Endothelial cell of umbilical vein (primary cell): ENCODE data around the gene MOGAT3.

ENCODE experiments used
- EZH2 ChIP-seq: IDR thresholded peaks from 2 replicates; pipeline ENCODE4 v1.6.1; 2012; ENCODE audit warnings: borderline replicate concordance, low read depth, mild to moderate bottlenecking, moderate library complexity, low read length, inconsistent platforms; ENCODE audit not compliant: severe bottlenecking
- JUN ChIP-seq: IDR thresholded peaks from 2 replicates; pipeline ENCODE4 v1.6.1; 2011; ENCODE audit warnings: borderline replicate concordance, low read depth; ENCODE audit not compliant: insufficient read length, insufficient read depth
- POLR2A ChIP-seq: IDR thresholded peaks from 2 replicates; pipeline ENCODE4 v1.6.1; 2012; ENCODE audit warnings: low read depth, mild to moderate bottlenecking, control low read depth, low read length
- POLR2AphosphoS5 ChIP-seq: IDR thresholded peaks from 2 replicates; pipeline ENCODE4 v1.6.1; 2012; ENCODE audit warnings: low read depth, mild to moderate bottlenecking, control low read depth, low read length, moderate library complexity; ENCODE audit not compliant: insufficient read depth
- TF ChIP-seq, protein P1 (sequence below), 2 donors: IDR thresholded peaks; 1 replicate in 1 of 2; 2 replicates in 1 of 2; pipeline ENCODE4 v1.5.1; 2011; ENCODE audit warnings: low read length in 2 of 2, mild to moderate bottlenecking in 2 of 2, moderate library complexity in 2 of 2, control low read depth in 1 of 2, inconsistent platforms in 1 of 2, low read depth in 1 of 2; ENCODE audit not compliant: insufficient read depth in 1 of 2; ENCODE audit errors: extremely low read depth in 1 of 2

GRCh38 chr7:101239951-101240220 is 39.0 kb upstream of the MOGAT3 start:
- TF ChIP-seq, protein P1, sequence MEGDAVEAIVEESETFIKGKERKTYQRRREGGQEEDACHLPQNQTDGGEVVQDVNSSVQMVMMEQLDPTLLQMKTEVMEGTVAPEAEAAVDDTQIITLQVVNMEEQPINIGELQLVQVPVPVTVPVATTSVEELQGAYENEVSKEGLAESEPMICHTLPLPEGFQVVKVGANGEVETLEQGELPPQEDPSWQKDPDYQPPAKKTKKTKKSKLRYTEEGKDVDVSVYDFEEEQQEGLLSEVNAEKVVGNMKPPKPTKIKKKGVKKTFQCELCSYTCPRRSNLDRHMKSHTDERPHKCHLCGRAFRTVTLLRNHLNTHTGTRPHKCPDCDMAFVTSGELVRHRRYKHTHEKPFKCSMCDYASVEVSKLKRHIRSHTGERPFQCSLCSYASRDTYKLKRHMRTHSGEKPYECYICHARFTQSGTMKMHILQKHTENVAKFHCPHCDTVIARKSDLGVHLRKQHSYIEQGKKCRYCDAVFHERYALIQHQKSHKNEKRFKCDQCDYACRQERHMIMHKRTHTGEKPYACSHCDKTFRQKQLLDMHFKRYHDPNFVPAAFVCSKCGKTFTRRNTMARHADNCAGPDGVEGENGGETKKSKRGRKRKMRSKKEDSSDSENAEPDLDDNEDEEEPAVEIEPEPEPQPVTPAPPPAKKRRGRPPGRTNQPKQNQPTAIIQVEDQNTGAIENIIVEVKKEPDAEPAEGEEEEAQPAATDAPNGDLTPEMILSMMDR (IDR thresholded peaks at IDR 0.05; ENCODE audit: extremely low read depth in 1 of 2, insufficient read depth in 1 of 2, low read depth in 1 of 2, low read length in 2 of 2), result no peak
- TF ChIP-seq EZH2, result no peak
- TF ChIP-seq POLR2A, result no peak
- no peak for TF ChIP-seq JUN
- no peak for TF ChIP-seq POLR2AphosphoS5
